ENCODE data around the gene SYT4. TPM values are rescaled to one million over a fixed set of nuclear protein-coding genes. Genes with fewer than 3 reads are reported as not detected.

Gene SYT4
- total and polyA plus RNA-seq, 2 experiments from 2014 or later, result 1.3 to 1.7 TPM

Other genes with a start within 250 kb of the SYT4 start
- gene RIT2, start 161.8 kb downstream of the SYT4 start, total RNA-seq, result not detected in 2 replicates
- gene RIT2, start 161.8 kb downstream of the SYT4 start, polyA plus RNA-seq, result not detected in 2 replicates